22Rv1 (cell line): ENCODE data around the gene TMEM131.
"Not testable (repeated sequence)": the region's sequence is repeated elsewhere in the genome, so short reads cannot be mapped to it uniquely, and the experiment has no call there.

Experiments used
- H3K27ac ChIP-seq: fragments of 450-650 bp; 2 replicates; pipeline ENCODE4 v1.5.1; 2017
- CTCF ChIP-seq: fragments of 450-650 bp; IDR thresholded peaks from 2 replicates; pipeline ENCODE4 v1.5.1; 2017; ENCODE audit warnings: mild to moderate bottlenecking
- ZFX ChIP-seq: fragments of 450-650 bp; IDR thresholded peaks from 2 replicates; pipeline ENCODE4 v1.6.1; 2017; ENCODE audit warnings: antibody characterized with exemption, borderline replicate concordance

TMEM131 gene

GRCh38 chr2:97712693-97713295, 283.0 kb downstream of the TMEM131 start:
- no peak for TF ChIP-seq ZFX
- TF ChIP-seq CTCF, result no peak
- H3K27ac ChIP-seq, result no peak overlapping the region

- not testable (repeated sequence) for H3K27ac ChIP-seq
Measured at GRCh38 chr2:97712175-97712574, 283.6 kb downstream of the TMEM131 start.

DNA sequence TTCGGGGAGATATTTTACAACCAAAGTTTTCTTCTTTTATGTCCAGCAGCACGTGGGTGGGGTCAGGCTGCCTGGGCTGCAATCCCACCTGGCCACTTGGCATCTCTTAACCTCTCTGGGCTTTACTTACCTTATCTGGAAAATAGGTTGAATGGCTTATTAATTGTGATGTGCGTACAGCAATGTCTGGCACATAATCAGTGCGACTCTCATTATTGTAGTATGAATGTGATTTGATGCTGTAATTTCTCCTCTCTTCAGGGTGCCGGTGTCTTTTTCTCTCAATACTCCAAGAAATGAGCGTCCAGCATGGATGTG, 284.4 kb downstream of the TMEM131 start:
- TF ChIP-seq CTCF, result no peak
- TF ChIP-seq ZFX, result no peak

DNA sequence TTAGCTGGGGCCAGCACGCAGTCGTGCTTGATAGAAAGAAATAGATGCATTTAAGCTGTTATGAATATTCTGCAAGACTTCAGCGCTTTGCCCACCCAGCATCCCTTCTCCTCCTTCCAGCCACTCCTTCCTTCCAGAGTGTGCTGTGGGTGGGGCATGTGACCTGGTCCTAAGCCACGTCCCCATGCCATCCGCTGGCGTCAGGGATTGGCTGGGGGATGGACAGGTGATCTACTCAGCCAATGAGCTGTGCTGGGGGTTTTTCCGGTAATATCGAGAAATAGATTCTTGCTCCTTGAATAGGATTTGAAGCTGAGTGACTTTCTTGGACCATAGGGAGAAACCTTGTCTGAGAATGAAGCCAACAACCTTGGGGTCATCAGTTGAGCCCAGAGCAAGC, 287.1 kb downstream of the TMEM131 start:
- H3K27ac ChIP-seq, result no peak overlapping the region
- TF ChIP-seq ZFX (no peak), CTCF (no peak)

More for the DNA sequence above, 284.4 kb downstream of the TMEM131 start:
- H3K27ac ChIP-seq, result no peak overlapping the region

DNA sequence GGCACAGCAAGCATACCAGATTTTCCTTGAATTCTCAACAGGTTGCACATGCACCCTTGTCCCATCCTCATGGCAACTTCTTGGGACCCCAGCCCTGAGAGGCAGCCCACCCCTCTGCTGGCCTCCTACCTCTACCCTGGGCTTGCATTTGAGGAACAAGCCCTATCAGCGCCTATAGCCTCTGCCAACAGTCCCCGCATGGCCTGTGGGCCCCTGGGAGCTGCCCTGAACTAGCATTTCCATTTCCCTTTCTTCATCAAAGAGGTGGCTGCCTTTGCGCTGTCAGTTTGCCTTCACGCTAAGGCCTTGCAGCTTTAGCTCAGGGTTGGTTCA, 287.7 kb downstream of the TMEM131 start:
- H3K27ac ChIP-seq, result no peak overlapping the region
- no peak for TF ChIP-seq ZFX
- TF ChIP-seq CTCF, result no peak

DNA sequence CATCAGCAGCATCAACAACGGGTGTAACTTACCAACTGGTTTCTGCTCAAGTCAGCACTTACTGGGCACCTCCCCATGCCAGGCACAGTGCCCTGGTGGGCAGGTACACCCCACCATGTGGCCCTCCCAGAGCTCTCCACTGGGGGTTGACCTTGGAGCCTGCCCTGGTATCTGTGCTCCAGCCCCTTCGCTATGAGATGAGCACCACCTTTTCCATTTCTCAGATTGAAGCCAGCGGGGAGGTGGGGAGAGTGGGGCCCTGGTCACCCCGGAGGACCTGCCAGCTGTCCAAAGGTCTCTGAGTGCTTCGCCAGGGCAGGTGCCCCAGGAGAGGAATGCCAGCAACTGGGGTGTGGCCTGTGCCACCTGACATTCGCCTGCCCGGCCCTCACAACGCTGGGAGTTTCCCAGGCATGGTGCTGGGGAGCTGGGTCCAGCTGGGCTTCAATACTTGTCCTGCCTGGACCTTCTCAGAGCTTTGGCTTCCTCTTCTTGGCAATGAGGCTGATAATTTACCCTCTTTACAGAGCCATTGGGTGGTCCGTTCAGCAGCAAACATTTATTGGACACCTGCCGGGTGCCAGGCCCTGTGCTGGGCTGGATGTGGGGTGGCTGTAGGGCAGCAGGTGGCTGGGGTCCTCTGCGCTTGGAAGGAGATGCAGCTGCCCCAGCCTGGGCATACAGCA, 288.2 kb downstream of the TMEM131 start:
- TF ChIP-seq ZFX, result no peak
- no peak for TF ChIP-seq CTCF
- H3K27ac ChIP-seq, result no peak overlapping the region

DNA sequence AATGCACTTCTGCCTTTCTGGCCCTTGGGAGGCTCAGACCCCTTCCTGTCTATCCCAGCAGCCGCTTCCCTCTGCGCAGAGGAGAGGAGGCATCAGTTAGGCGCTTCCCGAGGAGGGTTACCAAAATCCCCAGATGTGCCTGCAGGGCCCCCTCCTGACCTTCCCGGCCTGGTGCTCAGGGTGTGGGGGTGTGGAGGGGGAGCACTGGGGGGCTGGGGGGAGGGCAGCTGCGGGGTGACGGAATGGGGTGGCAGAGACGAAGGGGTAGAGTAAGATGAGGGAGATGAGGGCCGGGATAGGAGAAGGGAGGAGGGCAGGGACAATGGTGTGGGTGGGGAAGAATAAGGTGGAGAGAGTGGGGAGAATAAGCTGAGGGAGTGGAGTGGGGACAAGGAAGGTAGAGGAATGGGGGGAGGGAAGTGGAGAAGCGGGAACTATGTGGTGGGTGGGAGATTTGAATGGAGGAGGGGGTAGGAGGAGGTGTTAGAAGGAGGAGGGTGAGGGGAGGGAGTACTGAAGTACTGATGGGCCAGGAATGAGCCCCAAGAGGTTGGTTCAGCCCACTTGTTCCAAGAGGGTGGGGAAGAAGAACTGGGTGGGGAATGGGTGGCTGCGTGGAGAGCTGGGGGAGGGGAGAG, 288.9 kb downstream of the TMEM131 start:
- TF ChIP-seq CTCF (no peak), ZFX (no peak)
- no peak overlapping the region for H3K27ac ChIP-seq
